ENCODE data around the gene MTMR3.
"Not testable (repeated sequence)": the region's sequence is repeated elsewhere in the genome, so short reads cannot be mapped to it uniquely, and the experiment has no call there.

Gene MTMR3

GRCh38 chr22:29848111-29848510 lies 34.9 kb upstream of the MTMR3 start:
- TF ChIP-seq TAF1 (IDR thresholded peaks at IDR 0.05; ENCODE audit: borderline replicate concordance, low read depth, low read length), result no peak
- no peak for TF ChIP-seq POLR2A (IDR thresholded peaks at IDR 0.05; ENCODE audit: low read depth, low read length)
- TF ChIP-seq POLR2AphosphoS5 (IDR thresholded peaks at IDR 0.05; ENCODE audit: low read depth, low read length), result no peak
- no peak for DNase-seq (ENCODE audit: insufficient read length)
- no peak for FAIRE-seq

DNA sequence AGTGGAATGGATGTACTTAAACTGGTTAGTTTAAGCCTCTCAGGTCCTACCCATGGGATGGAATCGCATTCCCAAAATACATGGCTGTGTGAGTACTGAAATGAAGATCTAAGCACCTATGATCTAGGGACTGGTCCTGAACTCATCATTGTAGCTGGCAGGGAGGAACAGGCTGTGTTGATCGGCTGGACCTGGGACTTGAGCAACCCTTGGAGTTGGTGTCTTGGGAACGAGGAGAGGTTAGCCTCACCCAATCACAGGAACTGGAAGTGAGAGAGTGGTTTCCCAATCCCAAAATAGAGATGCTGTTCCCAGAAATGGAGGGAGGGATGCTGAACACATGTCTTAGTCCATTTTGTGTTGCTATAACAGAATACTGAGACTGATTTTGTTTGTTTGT lies 28.5 kb upstream of the MTMR3 start:
- FAIRE-seq, result no peak
- TF ChIP-seq TAF1 (IDR thresholded peaks at IDR 0.05; ENCODE audit: borderline replicate concordance, low read depth, low read length), result no peak
- TF ChIP-seq POLR2A (IDR thresholded peaks at IDR 0.05; ENCODE audit: low read depth, low read length), result no peak
- no peak for TF ChIP-seq POLR2AphosphoS5 (IDR thresholded peaks at IDR 0.05; ENCODE audit: low read depth, low read length)

DNA sequence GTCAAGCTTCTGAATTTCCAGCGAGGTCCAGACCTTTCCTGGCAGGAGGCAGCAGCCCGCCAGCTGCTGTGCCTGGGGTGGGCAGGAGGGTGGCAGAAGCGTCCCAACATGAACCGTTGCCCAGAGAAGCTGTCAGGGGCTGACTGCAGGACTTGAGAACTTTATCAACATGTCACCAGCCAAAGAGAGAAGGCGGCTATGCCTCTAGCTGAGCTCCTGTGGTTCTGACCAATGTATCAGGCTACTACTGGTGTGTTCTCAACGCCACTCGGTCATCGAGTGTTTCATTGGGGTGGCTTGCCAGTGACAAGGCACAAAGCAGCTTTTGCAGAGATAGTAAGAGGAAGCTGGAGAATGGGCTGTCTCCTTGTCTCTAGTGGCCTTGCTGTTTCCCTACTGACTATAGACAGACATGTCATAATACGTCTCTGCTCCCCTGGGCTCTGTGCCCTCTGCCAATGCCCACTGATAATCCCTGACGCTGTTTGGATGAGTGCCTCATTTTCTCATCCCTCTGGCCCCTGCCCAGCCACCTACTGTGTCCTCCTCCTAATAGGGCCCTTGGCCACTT lies 27.3 kb upstream of the MTMR3 start:
- no peak for FAIRE-seq
- TF ChIP-seq POLR2A (IDR thresholded peaks at IDR 0.05; ENCODE audit: low read depth, low read length) (no peak), TAF1 (IDR thresholded peaks at IDR 0.05; ENCODE audit: borderline replicate concordance, low read depth, low read length) (no peak), POLR2AphosphoS5 (IDR thresholded peaks at IDR 0.05; ENCODE audit: low read depth, low read length) (no peak)
- no peak for DNase-seq (ENCODE audit: insufficient read length)

More for the DNA sequence above, 28.5 kb upstream of the MTMR3 start:
- DNase-seq (ENCODE audit: insufficient read length), result no peak

- FAIRE-seq, result no peak
- no peak for DNase-seq (ENCODE audit: insufficient read length)
- TF ChIP-seq POLR2AphosphoS5 (IDR thresholded peaks at IDR 0.05; ENCODE audit: low read depth, low read length) (no peak), TAF1 (IDR thresholded peaks at IDR 0.05; ENCODE audit: borderline replicate concordance, low read depth, low read length) (no peak), POLR2A (IDR thresholded peaks at IDR 0.05; ENCODE audit: low read depth, low read length) (no peak)
Measured at GRCh38 chr22:29856496-29856895, 26.5 kb upstream of the MTMR3 start.

DNA sequence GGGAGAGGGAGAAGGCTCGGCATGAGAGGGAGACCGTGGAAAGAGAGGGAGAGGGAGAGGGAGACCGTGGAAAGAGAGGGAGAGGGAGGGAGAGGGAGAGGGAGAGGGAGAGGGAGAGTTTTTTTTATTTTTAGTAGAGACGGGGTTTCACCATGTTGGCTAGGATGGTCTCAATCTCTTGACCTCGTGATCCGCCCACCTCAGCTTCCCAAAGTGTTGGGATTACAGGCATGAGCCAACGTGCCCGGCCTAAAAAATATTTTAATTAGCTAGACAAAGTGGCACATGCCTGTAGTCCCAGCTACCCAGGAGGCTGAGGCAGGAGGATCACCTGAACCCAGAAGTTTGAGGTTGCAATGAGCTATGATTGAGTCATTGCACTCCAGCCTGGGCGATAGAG lies 23.9 kb upstream of the MTMR3 start:
- FAIRE-seq; DNase-seq (ENCODE audit: insufficient read length): not testable (repeated sequence)

GRCh38 chr22:29860006-29860766 lies 22.8 kb upstream of the MTMR3 start:
- DNase-seq (ENCODE audit: insufficient read length) (no peak), FAIRE-seq (no peak)
- TF ChIP-seq POLR2AphosphoS5 (IDR thresholded peaks at IDR 0.05; ENCODE audit: low read depth, low read length), result no peak
- TF ChIP-seq TAF1 (IDR thresholded peaks at IDR 0.05; ENCODE audit: borderline replicate concordance, low read depth, low read length), result no peak

GRCh38 chr22:29861672-29862297 lies 21.2 kb upstream of the MTMR3 start:
- DNase-seq (ENCODE audit: insufficient read length) (no peak), FAIRE-seq (no peak)
- TF ChIP-seq POLR2AphosphoS5 (IDR thresholded peaks at IDR 0.05; ENCODE audit: low read depth, low read length) (no peak), TAF1 (IDR thresholded peaks at IDR 0.05; ENCODE audit: borderline replicate concordance, low read depth, low read length) (no peak), POLR2A (IDR thresholded peaks at IDR 0.05; ENCODE audit: low read depth, low read length) (no peak)

DNA sequence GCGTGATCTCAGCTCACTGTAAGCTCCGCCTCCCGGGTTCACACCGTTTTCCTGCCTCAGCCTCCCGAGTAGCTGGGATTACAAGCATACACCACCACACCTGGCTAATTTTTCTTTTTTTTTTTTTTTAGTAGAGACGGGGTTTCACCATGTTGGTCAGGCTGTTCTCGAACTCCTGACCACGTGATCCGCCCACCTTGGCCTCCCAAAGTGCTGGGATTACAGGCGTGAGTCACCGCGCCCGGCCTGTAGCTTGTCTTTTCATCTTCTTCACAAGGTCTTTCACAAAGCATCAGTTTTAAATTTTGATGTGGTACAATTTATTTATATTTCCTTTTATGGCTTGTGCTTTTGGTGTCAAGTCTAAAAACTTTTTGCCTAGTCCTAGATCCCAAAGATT lies 17.4 kb upstream of the MTMR3 start:
- FAIRE-seq; DNase-seq (ENCODE audit: insufficient read length): not testable (repeated sequence)

- FAIRE-seq, result no peak
- TF ChIP-seq POLR2AphosphoS5 (IDR thresholded peaks at IDR 0.05; ENCODE audit: low read depth, low read length) (no peak), POLR2A (IDR thresholded peaks at IDR 0.05; ENCODE audit: low read depth, low read length) (no peak), TAF1 (IDR thresholded peaks at IDR 0.05; ENCODE audit: borderline replicate concordance, low read depth, low read length) (no peak)
Measured at GRCh38 chr22:29867260-29867659, 15.7 kb upstream of the MTMR3 start.

GRCh38 chr22:29867851-29868250 lies 15.1 kb upstream of the MTMR3 start:
- TF ChIP-seq POLR2AphosphoS5 (IDR thresholded peaks at IDR 0.05; ENCODE audit: low read depth, low read length) (no peak), TAF1 (IDR thresholded peaks at IDR 0.05; ENCODE audit: borderline replicate concordance, low read depth, low read length) (no peak), POLR2A (IDR thresholded peaks at IDR 0.05; ENCODE audit: low read depth, low read length) (no peak)
- no peak for FAIRE-seq

More at GRCh38 chr22:29867260-29867659, 15.7 kb upstream of the MTMR3 start:
- DNase-seq (ENCODE audit: insufficient read length), result no peak

GRCh38 chr22:29870574-29870973 lies 12.4 kb upstream of the MTMR3 start:
- TF ChIP-seq TAF1 (IDR thresholded peaks at IDR 0.05; ENCODE audit: borderline replicate concordance, low read depth, low read length), result no peak
- TF ChIP-seq POLR2AphosphoS5 (IDR thresholded peaks at IDR 0.05; ENCODE audit: low read depth, low read length), result no peak
- TF ChIP-seq POLR2A (IDR thresholded peaks at IDR 0.05; ENCODE audit: low read depth, low read length), result no peak
- no peak for FAIRE-seq
- DNase-seq (ENCODE audit: insufficient read length), result no peak

More at GRCh38 chr22:29867851-29868250, 15.1 kb upstream of the MTMR3 start:
- DNase-seq (ENCODE audit: insufficient read length), result no peak

DNA sequence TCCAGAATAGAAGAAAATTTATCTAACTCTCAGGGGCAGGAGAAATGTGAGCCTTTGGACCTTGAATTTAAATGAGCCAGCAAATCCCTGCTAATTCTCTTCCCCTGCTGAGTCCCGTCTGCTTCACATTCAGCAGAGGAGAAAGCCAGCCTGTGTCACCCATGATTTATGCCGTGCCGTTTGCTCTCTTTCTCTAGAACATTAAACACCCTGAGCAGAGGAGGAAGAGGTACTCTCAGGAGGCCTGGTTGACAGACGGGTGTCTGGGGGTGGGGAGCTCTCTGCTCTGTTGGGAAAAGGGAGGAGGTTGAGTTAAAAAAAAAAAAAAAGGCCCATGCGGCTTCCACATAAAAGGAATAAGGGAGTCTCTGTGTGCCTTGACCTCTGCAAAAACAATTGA lies 11.3 kb upstream of the MTMR3 start:
- no peak for DNase-seq (ENCODE audit: insufficient read length)
- no peak for FAIRE-seq
- TF ChIP-seq POLR2AphosphoS5 (IDR thresholded peaks at IDR 0.05; ENCODE audit: low read depth, low read length) (no peak), POLR2A (IDR thresholded peaks at IDR 0.05; ENCODE audit: low read depth, low read length) (no peak), TAF1 (IDR thresholded peaks at IDR 0.05; ENCODE audit: borderline replicate concordance, low read depth, low read length) (no peak)

All from GM12892 (cell line).